ENCODE results near the gene CRB3. TPM values are rescaled to one million over a fixed set of nuclear protein-coding genes. Genes with fewer than 3 reads are reported as not detected.

CRB3 gene
- total RNA-seq, 1 donor from 2014 or later = not detected

- no peak overlapping the region for H3K4me3 Mint-ChIP-seq
- no peak for DNase-seq (ENCODE audit: low read depth, low spot score)
- H3K9me3 Mint-ChIP-seq = peaks cover 2% of the 10 kb centered on the region
- peaks cover 7% of the 10 kb centered on the region for H3K4me1 Mint-ChIP-seq
- no peak overlapping the region for H3K27ac Mint-ChIP-seq (ENCODE audit: unreplicated experiment)
- no peaks in the 10 kb centered on the region for H3K36me3 Mint-ChIP-seq (ENCODE audit: low read depth)
- no peak for TF ChIP-seq CTCF (conservative IDR thresholded peaks at IDR 0.05)
- peaks cover 24% of the 10 kb centered on the region for H3K27me3 Mint-ChIP-seq (ENCODE audit: low read depth)
These were observed 34.5 kb upstream of the CRB3 start for GRCh38 chr19:6429419-6430221.

DNA sequence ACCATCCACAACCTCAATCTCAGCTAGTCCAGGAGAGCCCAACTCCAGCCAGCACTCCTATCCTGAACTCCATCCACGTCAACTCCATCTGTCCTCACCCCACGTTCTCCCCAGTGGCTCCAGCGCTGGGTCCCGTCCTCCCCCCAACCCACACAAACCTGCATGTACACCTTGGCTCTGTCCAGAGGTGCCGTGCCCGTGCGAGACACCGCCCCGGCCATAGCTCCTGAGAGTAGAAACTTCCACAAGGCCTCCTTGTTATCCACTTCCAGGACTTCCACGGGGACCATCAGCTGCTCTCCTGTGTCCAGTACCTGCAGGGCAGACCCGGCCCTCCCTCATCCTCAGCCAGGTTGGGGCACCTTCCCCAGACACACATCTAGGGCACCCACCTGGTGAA, 32.2 kb upstream of the CRB3 start:
- H3K27ac Mint-ChIP-seq (ENCODE audit: unreplicated experiment) = peak overlapping the region; percentile 31
- H3K4me3 Mint-ChIP-seq = no peak overlapping the region
- no peak for TF ChIP-seq CTCF (conservative IDR thresholded peaks at IDR 0.05)
- no peaks in the 10 kb centered on the region for H3K4me1 Mint-ChIP-seq
- no peaks in the 10 kb centered on the region for H3K9me3 Mint-ChIP-seq
- H3K27me3 Mint-ChIP-seq (ENCODE audit: low read depth) = peaks cover 19% of the 10 kb centered on the region
- no peak for DNase-seq (ENCODE audit: low read depth, low spot score)
- H3K36me3 Mint-ChIP-seq (ENCODE audit: low read depth) = no peaks in the 10 kb centered on the region

DNA sequence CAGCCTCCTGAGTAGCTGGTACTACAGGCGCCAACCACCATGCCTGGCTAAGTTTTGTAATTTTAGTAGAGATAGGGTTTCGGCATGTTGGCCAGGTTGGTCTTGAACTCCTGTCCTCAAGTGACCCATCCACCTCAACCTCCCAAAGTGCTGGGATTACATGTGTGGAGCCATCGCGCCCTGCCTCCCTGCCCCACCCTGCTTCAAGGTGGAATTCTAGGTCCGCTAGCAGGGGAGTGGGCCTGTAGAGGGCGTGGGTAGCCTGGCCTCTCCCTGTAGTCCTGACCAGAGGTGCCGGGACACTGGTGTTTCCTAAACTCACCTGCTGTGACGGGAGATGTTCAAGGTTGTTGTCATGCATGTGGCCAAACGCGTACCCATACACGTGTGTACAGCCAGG, 30.9 kb upstream of the CRB3 start:
- H3K4me3 Mint-ChIP-seq = no peak overlapping the region

DNA sequence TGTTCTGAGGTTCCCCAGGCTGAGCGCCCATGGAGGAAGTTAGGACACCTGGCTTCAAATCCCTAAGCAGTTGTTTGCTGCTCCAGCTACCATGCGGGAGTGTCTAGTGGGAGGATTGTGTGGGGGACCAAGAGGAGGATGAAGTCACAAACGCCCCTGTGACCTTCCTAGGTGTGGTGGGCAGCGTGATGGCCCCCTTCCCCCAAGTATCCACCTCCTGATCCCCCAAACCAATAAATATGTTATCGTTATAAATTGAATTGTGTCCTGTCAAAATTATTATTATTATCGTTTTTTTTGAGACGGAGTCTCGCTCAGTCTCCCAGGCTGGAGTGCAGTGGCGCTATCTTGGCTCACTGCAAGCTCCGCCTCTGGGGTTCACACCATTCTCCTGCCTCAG, 30.4 kb upstream of the CRB3 start, which contains the start of gene SLC25A41:
SLC25A41 (minus strand) TSS at position 101 of the 400 bp plus-strand sequence; CDS start at position 31, 70 bp downstream.
- H3K27me3 Mint-ChIP-seq (ENCODE audit: low read depth) = peaks cover 19% of the 10 kb centered on the region
- no peak within 1 kb of the TSS for H3K27ac Mint-ChIP-seq (ENCODE audit: unreplicated experiment)
- H3K36me3 Mint-ChIP-seq (ENCODE audit: low read depth) = no peaks in the 10 kb centered on the region
- H3K4me3 Mint-ChIP-seq = no peak within 1 kb of the TSS
- TF ChIP-seq CTCF (conservative IDR thresholded peaks at IDR 0.05) = no peak
- DNase-seq (ENCODE audit: low read depth, low spot score) = no peak
- H3K9me3 Mint-ChIP-seq = no peaks in the 10 kb centered on the region
- H3K4me1 Mint-ChIP-seq = no peaks in the 10 kb centered on the region

More for the DNA sequence above, 30.9 kb upstream of the CRB3 start:
- no peak overlapping the region for H3K27ac Mint-ChIP-seq (ENCODE audit: unreplicated experiment)
- H3K27me3 Mint-ChIP-seq (ENCODE audit: low read depth) = peaks cover 19% of the 10 kb centered on the region
- H3K4me1 Mint-ChIP-seq = no peaks in the 10 kb centered on the region
- TF ChIP-seq CTCF (conservative IDR thresholded peaks at IDR 0.05) = no peak
- H3K9me3 Mint-ChIP-seq = no peaks in the 10 kb centered on the region
- no peaks in the 10 kb centered on the region for H3K36me3 Mint-ChIP-seq (ENCODE audit: low read depth)
- DNase-seq (ENCODE audit: low read depth, low spot score) = no peak

DNA sequence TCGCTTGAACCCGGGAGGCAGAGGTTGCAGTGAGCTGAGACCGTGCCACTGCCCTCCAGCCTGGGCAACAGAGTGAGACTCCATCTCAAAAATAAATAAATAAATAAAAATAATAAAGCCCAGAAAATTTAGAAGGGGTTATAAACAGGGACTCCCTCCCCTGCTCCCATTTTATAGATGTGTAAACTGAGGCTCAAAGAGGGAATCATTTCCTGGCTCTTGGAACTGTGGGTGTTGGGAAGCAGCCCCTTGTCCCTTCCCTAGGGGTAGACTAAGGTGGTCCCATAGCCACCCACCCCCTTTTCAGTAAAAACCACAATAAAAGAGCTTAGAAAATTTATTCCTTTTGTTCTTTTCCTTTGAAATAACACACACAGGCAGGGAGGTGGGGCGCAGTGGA, 24.3 kb upstream of the CRB3 start:
- Mint-ChIP-seq H3K36me3 (ENCODE audit: low read depth) (peaks cover 5% of the 10 kb centered on the region), H3K27ac (ENCODE audit: unreplicated experiment) (no peak overlapping the region), H3K4me3 (no peak overlapping the region), H3K4me1 (no peaks in the 10 kb centered on the region), H3K9me3 (no peaks in the 10 kb centered on the region), H3K27me3 (ENCODE audit: low read depth) (no peaks in the 10 kb centered on the region)
- DNase-seq (ENCODE audit: low read depth, low spot score) = no peak
- no peak for TF ChIP-seq CTCF (conservative IDR thresholded peaks at IDR 0.05)

All from neural crest cell (in vitro differentiated cells).